Activated CD4-positive, alpha-beta memory T cell treated with anti-CD3 and anti-CD28 coated beads for 36 hours (primary cell): ENCODE measurements around the gene LMTK3. TPM values are rescaled to one million over a fixed set of nuclear protein-coding genes. Genes with fewer than 3 reads are reported as not detected.

Experiments used
- CTCF ChIA-PET: fragments of 350-600 bp; sonication (Branson Sonifier 250); formaldehyde crosslinking; loops from one replicate; lab custom pipeline; 2021; ENCODE audit warnings: antibody characterized with exemption, inconsistent platforms; lab: Charles Lee
- POLR2A ChIA-PET: fragments of 350-600 bp; sonication (Branson Sonifier 250); formaldehyde crosslinking; loops from one replicate; lab custom pipeline; 2021; ENCODE audit warnings: antibody characterized with exemption; lab: Charles Lee
- DNase-seq: peaks from one replicate; pipeline ENCODE4 v3.0.0-alpha.2; 2020
- H3K27ac Mint-ChIP-seq: one replicate; pipeline ENCODE4 v1.8.0; 2021; ENCODE audit warnings: mixed read lengths
- H3K27me3 Mint-ChIP-seq: one replicate; pipeline ENCODE4 v1.8.0; 2021; ENCODE audit warnings: mixed read lengths
- H3K36me3 Mint-ChIP-seq: one replicate; pipeline ENCODE4 v1.8.0; 2021; ENCODE audit warnings: mixed read lengths
- H3K4me1 Mint-ChIP-seq: one replicate; pipeline ENCODE4 v1.8.0; 2021; ENCODE audit warnings: low read depth, mixed read lengths
- H3K4me3 Mint-ChIP-seq: one replicate; pipeline ENCODE4 v1.8.0; 2021; ENCODE audit warnings: mild to moderate bottlenecking, mixed read lengths
- H3K9me3 Mint-ChIP-seq: one replicate; pipeline ENCODE4 v1.8.0; 2021; ENCODE audit warnings: mixed read lengths
- intact Hi-C: fragments of 100-400 bp; cut with micrococcal nuclease; formaldehyde crosslinking; loops from one replicate; pipeline ENCODE4 v1.15.1; 2023
- total RNA-seq, 2 experiments: library from RNA; stranded (reverse); gene quantifications; one replicate each; pipeline ENCODE4 v1.2.3, GENCODE V29; 2021

Gene LMTK3, protein sequence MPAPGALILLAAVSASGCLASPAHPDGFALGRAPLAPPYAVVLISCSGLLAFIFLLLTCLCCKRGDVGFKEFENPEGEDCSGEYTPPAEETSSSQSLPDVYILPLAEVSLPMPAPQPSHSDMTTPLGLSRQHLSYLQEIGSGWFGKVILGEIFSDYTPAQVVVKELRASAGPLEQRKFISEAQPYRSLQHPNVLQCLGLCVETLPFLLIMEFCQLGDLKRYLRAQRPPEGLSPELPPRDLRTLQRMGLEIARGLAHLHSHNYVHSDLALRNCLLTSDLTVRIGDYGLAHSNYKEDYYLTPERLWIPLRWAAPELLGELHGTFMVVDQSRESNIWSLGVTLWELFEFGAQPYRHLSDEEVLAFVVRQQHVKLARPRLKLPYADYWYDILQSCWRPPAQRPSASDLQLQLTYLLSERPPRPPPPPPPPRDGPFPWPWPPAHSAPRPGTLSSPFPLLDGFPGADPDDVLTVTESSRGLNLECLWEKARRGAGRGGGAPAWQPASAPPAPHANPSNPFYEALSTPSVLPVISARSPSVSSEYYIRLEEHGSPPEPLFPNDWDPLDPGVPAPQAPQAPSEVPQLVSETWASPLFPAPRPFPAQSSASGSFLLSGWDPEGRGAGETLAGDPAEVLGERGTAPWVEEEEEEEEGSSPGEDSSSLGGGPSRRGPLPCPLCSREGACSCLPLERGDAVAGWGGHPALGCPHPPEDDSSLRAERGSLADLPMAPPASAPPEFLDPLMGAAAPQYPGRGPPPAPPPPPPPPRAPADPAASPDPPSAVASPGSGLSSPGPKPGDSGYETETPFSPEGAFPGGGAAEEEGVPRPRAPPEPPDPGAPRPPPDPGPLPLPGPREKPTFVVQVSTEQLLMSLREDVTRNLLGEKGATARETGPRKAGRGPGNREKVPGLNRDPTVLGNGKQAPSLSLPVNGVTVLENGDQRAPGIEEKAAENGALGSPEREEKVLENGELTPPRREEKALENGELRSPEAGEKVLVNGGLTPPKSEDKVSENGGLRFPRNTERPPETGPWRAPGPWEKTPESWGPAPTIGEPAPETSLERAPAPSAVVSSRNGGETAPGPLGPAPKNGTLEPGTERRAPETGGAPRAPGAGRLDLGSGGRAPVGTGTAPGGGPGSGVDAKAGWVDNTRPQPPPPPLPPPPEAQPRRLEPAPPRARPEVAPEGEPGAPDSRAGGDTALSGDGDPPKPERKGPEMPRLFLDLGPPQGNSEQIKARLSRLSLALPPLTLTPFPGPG (N-terminal part only)
- 1 to 10 TPM; 3.6 to 3.8 TPM for total RNA-seq

DNA sequence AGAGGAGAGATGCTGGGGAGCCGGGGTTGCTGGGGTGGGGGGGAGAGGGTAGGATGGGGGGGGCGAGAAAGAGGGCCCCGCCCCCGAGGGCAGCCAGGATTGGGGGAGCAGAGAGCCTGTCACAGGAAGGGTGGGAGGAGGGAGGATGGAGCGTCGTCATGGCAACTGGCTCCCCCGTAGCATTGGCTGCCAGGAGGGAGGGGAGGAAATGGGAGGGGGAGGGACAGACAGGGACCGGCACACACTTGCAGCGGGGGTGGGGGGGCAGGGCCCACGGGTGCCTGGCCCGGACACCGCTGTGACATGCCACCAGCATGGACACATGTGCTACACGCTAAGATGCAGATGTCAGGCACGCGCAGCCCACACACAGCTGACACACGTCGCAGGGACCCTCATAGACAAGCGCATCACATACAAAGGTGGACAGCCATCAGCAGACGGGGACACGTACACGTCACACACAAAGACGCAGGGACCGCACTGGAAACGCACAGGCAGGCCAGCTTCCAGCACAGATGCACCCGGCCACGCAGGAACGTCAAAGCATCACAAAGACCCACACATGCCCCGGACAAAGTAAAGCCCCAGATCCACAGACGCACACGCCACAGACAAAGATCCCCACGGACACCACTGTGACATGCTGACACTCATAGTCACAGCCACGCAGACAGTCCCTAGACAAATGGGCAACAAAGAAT lies at the start of gene LMTK3:
Gene LMTK3 (minus strand): TSS at position 36 of the 704 bp plus-strand sequence. CDS start 259 bp downstream, outside the sequence.
- ChIA-PET CTCF (interaction anchor here (0.7 to 3.0 kb wide), 4 partner anchors 10 to 77 kb away, joined by 3 to 16 read pairs (median 10); no protein-coding TSS in a partner anchor), POLR2A (no interaction called here)
- Mint-ChIP-seq H3K4me3 (peak within 1 kb of the TSS; percentile 82), H3K27ac (peak within 1 kb of the TSS; percentile 49), H3K4me1 (peaks cover 14% of the 10 kb centered on the region), H3K9me3 (no peaks in the 10 kb centered on the region), H3K36me3 (no peaks in the 10 kb centered on the region), H3K27me3 (no peaks in the 10 kb centered on the region)
- DNase-seq, result peak; percentile 88
- intact Hi-C loops, result loop anchor here (2.0 to 5.0 kb wide), 2 partner anchors 43 to 180 kb away; partner anchors contain the start of gene CYTH2

DNA sequence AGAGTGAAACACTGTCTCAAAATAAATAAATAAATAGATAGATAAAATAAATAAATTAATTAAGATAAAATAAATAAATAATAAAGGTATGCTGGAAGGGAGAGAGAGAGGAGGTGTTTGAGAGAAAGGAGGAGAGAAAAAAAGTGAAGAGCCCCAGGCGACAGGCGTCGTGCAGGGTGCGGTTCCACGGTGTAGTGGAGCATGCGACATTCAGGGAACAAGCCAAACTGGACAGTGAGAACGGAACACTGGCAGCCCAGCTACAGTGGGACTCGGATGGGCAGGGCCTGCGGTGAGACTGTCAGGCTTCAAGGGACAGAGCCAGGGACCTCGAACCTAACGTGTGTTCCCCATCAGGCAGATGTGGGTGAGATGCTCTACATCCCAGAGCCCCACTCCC lies 49.8 kb upstream of the LMTK3 start:
- Mint-ChIP-seq H3K4me3 (no peak overlapping the region), H3K36me3 (no peaks in the 10 kb centered on the region), H3K27ac (no peak overlapping the region), H3K27me3 (peaks cover 3% of the 10 kb centered on the region), H3K9me3 (no peaks in the 10 kb centered on the region), H3K4me1 (no peaks in the 10 kb centered on the region)
- CTCF ChIA-PET, result no interaction called here
- DNase-seq, result no peak
- POLR2A ChIA-PET, result no interaction called here
- intact Hi-C loops, result no loop called here

DNA sequence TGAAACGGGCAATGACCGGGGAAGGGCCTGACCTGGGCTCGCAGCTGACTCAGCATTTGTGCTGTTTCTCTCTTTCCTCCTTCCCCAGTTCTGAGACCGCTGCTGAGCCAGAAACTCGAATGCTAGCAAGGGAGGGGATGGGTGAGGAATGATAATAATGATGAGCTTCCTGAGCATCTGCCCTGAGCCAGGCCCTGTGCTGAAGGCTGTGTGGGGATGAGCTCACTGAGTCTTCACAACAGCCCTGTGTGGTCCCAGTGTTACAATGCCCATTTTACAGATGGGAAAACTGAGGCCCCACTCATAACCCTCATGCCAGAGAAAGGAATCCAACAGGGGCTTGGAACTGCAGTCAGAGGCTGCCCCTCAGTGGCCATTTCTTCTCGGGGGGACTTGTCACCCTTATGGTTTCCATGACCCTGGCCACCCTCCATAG lies 48.5 kb upstream of the LMTK3 start:
- no peak for DNase-seq
- H3K27me3 Mint-ChIP-seq, result peaks cover 3% of the 10 kb centered on the region
- no peak overlapping the region for H3K4me3 Mint-ChIP-seq
- H3K9me3 Mint-ChIP-seq, result no peaks in the 10 kb centered on the region
- intact Hi-C loops, result no loop called here
- no peak overlapping the region for H3K27ac Mint-ChIP-seq
- ChIA-PET CTCF (interaction anchor here (0.5 to 1.4 kb wide), 2 partner anchors 70 to 246 kb away, joined by 3 to 8 read pairs; no protein-coding TSS in a partner anchor), POLR2A (no interaction called here)
- H3K4me1 Mint-ChIP-seq, result no peaks in the 10 kb centered on the region
- no peaks in the 10 kb centered on the region for H3K36me3 Mint-ChIP-seq

DNA sequence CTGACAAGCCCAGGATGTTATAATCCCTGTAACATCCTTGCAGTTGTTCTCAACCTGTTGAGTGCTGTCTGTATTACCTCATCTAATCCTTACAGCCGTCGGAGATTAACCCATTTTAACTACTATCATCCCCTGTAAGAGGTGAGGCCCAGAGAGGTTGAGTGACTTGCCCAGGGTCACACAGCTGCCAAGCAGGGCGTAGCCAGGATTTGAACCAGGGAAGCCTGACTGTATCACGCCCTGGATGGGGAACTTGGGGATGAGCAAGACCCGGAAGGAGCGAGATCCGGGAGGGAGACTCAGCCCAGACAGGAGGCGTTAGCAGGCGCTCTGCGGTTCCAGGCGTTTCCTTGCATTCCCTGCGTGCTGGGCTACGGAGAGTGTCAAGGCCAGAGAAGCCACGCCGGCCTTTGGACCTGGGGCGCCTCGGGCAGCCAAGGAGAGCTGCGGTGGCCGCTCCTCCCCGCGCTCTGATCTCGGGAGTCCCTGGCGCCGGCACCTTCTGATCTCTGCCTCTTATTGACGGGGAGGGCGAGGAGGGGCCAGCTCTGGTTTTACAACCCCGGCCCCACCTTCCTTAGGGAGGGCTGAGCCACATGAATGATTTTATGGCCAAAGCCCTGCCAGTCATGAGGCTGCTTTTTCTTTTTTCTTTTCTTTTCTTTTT lies 46.5 kb upstream of the LMTK3 start:
- DNase-seq, result no peak
- intact Hi-C loops, result no loop called here
- ChIA-PET CTCF (interaction anchor here (0.9 to 1.2 kb wide), 2 partner anchors 26 to 68 kb away, joined by 3 read pairs; no protein-coding TSS in a partner anchor), POLR2A (no interaction called here)
- no peaks in the 10 kb centered on the region for H3K9me3 Mint-ChIP-seq
- no peaks in the 10 kb centered on the region for H3K4me1 Mint-ChIP-seq
- H3K36me3 Mint-ChIP-seq, result no peaks in the 10 kb centered on the region
- no peak overlapping the region for H3K27ac Mint-ChIP-seq
- H3K27me3 Mint-ChIP-seq, result peaks cover 3% of the 10 kb centered on the region
- H3K4me3 Mint-ChIP-seq, result no peak overlapping the region

DNA sequence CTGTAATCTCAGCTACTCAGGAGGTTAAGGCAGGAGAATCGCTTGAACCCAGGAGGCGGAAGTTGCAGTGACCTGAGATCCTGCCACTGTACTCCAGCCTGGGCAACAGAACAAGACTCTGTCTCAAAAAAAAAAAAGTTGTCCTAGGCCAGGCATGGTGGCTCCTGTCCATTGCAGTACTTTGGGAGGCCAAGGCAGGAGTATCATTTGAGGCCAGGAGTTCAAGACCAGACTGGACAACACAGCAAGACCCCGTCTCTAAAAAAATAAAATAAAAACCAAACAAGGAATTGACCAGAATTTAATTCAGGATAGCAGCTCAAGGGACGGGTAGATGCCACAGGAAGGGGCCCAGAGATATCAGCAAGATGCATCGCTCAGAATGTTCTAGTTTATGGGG lies 45.2 kb upstream of the LMTK3 start:
- Mint-ChIP-seq H3K27me3 (peaks cover 3% of the 10 kb centered on the region), H3K27ac (no peak overlapping the region), H3K4me1 (no peaks in the 10 kb centered on the region), H3K36me3 (no peaks in the 10 kb centered on the region), H3K9me3 (no peaks in the 10 kb centered on the region), H3K4me3 (no peak overlapping the region)
- intact Hi-C loops, result no loop called here
- DNase-seq, result no peak
- ChIA-PET CTCF (no interaction called here), POLR2A (no interaction called here)

DNA sequence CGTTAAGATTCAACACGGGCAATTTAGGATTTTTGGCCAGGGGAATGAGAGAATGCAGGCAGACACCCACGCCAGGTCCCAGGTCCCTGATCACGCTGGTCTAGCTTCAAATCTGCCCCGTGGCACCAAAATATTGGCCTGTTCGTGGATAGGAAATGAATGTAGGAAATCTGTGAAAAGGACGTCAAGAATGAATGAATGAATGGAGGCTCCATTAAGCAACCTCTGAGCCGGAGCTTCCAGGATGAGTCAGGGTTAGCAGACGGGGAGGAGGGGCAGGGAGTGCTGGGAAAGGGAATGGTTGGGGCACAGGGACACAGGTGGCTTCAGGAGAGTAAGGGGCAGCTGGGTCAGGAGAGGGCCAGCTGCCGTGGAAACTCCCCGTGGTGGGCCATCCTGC lies 44.5 kb upstream of the LMTK3 start:
- no peak overlapping the region for H3K4me3 Mint-ChIP-seq
- H3K4me1 Mint-ChIP-seq, result no peaks in the 10 kb centered on the region
- ChIA-PET CTCF (no interaction called here), POLR2A (no interaction called here)
- no peaks in the 10 kb centered on the region for H3K9me3 Mint-ChIP-seq
- intact Hi-C loops, result no loop called here
- H3K36me3 Mint-ChIP-seq, result no peaks in the 10 kb centered on the region
- H3K27ac Mint-ChIP-seq, result no peak overlapping the region
- DNase-seq, result no peak
- peaks cover 5% of the 10 kb centered on the region for H3K27me3 Mint-ChIP-seq

DNA sequence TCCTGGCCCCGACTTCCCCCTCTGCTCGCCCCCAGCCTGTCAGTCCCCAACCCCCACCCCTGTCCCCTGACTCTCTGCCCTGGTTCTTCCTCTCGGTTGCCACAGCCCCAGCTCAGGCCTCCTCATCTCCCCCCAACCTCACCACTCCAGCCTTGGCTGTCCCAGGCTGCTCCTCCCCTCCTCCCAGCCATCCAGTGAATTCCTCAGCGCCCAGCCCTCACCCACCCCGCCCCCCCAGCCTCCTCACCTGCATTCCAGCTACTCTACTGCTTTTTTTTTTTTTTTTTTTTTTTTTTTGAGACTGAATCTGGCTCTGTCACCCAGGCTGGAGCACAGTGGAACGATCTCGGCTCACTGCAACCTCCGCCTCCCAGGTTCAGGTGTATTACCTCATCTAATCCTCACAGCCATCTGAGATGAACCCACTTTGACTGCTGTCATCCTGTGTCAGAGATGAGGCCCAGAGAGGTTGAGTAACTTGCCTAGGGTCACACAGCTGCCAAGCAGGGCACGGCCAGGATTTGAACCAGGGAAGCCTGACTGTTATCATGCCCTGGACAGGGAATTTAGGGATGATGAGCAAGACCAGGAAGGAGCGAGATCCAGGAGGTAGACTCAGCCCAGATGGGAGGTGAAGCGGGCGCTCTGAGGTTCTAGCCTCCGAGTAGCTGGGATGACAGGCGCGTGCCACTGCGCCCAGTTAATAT lies 42.9 kb upstream of the LMTK3 start:
- H3K27me3 Mint-ChIP-seq, result peaks cover 2% of the 10 kb centered on the region
- intact Hi-C loops, result no loop called here
- POLR2A ChIA-PET, result no interaction called here
- H3K27ac Mint-ChIP-seq, result no peak overlapping the region
- no peaks in the 10 kb centered on the region for H3K36me3 Mint-ChIP-seq
- no peak overlapping the region for H3K4me3 Mint-ChIP-seq
- CTCF ChIA-PET, result no interaction called here
- DNase-seq, result no peak
- H3K4me1 Mint-ChIP-seq, result no peaks in the 10 kb centered on the region
- H3K9me3 Mint-ChIP-seq, result no peaks in the 10 kb centered on the region

DNA sequence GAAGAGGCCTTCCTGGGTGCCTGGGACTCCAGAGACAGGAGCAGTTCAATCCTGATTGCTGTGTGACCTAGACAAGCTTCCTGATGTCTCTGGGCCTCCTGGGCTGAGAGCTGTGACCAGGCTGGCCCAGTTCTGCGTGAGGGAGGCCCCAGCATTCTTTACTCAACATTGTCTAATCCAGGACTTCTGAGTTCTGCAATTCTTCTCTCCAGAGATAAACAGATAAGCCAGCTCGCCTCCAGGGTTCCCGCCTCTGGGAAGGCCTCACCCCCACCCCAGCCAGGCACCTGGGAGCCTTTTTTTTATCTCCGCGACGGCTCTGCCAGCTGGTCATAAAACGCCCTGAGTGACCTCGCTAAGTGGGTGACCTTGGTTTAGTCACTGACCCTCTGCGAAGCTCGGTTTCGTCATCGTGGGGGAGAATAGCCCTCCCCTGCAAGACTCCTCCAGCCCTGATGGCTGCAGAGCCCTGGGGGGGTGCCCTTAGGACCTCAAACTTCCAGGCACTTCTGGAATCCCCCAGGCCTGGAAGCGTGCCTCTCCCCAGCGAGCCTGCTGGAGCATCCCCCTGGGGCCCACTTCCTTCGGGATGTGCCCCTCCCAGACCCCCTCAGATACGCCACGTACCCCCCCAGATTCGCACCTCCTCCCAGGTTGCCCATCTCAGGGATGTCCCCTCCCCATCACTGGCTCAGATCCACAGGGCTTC lies 42.2 kb upstream of the LMTK3 start:
- peaks cover 2% of the 10 kb centered on the region for H3K27me3 Mint-ChIP-seq
- H3K27ac Mint-ChIP-seq, result no peak overlapping the region
- ChIA-PET POLR2A (no interaction called here), CTCF (interaction anchor here (2.0 kb wide), 1 partner anchor 30 kb away, joined by 9 read pairs; no protein-coding TSS in a partner anchor)
- no peak overlapping the region for H3K4me3 Mint-ChIP-seq
- H3K9me3 Mint-ChIP-seq, result no peaks in the 10 kb centered on the region
- intact Hi-C loops, result no loop called here
- no peak for DNase-seq
- no peaks in the 10 kb centered on the region for H3K36me3 Mint-ChIP-seq
- H3K4me1 Mint-ChIP-seq, result no peaks in the 10 kb centered on the region

DNA sequence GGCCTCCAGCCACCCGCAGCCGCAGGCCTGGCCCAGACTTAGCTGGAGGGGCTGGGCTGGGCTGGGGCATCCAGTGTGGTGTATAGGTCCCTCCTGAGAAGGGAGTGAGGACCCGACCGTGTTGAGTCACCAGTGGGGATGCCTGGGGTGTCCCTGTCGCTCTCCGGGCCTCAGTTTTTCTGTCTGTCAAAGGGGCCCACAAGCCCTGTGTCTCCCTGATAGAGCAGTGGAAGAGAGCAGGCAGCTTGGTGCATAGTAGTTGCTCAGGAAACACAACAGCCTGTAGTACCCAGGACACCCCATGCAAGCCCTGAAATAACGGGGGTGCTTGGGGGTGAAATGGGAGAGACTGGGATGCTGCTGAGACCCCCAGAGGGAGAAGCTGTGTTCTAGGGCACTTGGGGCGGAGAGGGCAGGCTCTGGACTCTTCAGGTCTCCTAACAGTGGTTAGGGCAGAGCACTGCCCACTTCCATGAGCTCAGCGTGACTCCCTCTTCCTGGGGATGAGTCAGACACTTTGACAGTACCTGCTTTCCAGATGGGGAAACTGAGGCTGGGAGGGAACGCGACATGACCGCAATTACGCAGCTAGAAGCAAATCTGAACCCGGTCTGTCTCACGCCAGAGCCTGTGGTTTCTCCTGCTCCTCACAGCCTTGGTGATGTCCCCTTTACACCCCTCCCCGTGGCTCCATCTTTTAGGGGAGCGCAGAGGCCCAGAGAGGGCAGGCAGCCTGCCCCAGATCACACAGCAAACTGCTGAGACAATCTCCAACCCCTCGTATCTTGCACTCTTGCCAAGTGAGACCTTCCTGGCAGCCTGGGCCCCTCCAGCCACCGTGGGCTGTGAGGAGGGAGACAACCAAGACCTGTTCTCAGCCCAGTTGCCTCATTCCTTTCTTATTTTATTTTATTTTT lies 41.0 kb upstream of the LMTK3 start:
- ChIA-PET POLR2A (no interaction called here), CTCF (interaction anchor here (0.9 to 2.0 kb wide), 2 partner anchors 32 to 47 kb away, joined by 3 to 9 read pairs; no protein-coding TSS in a partner anchor)
- no peak for DNase-seq
- Mint-ChIP-seq H3K9me3 (no peaks in the 10 kb centered on the region), H3K36me3 (no peaks in the 10 kb centered on the region), H3K27ac (no peak overlapping the region), H3K27me3 (peaks cover 2% of the 10 kb centered on the region), H3K4me3 (no peak overlapping the region), H3K4me1 (no peaks in the 10 kb centered on the region)
- intact Hi-C loops, result no loop called here
